ENCODE data around the gene MYO3A.
"Not testable (repeated sequence)": the region's sequence is repeated elsewhere in the genome, so short reads cannot be mapped to it uniquely, and the experiment has no call there.

The MYO3A gene

GRCh38 chr10:25972631-25973030, 38.6 kb downstream of the MYO3A start:
- in situ Hi-C loops (cut with HindIII; ENCODE audit: low sequenced_read_pairs), result no loop called here

GRCh38 chr10:25974897-25975459, 40.9 kb downstream of the MYO3A start:
- in situ Hi-C loops (cut with HindIII; ENCODE audit: low sequenced_read_pairs), result no loop called here

- in situ Hi-C loops (cut with HindIII; ENCODE audit: low sequenced_read_pairs), result no loop called here
These were observed 44.7 kb downstream of the MYO3A start for GRCh38 chr10:25978771-25979170.

- in situ Hi-C loops (cut with HindIII; ENCODE audit: low sequenced_read_pairs), result no loop called here
These were observed 48.1 kb downstream of the MYO3A start for GRCh38 chr10:25982107-25982506.

GRCh38 chr10:25988583-25988982, 54.6 kb downstream of the MYO3A start:
- in situ Hi-C loops (cut with HindIII; ENCODE audit: low sequenced_read_pairs), result no loop called here

- in situ Hi-C loops (cut with HindIII; ENCODE audit: low sequenced_read_pairs), result no loop called here
These were observed 55.9 kb downstream of the MYO3A start for GRCh38 chr10:25989951-25990350.

GRCh38 chr10:25999295-25999981, 65.4 kb downstream of the MYO3A start:
- in situ Hi-C loops (cut with HindIII; ENCODE audit: low sequenced_read_pairs), result no loop called here

- in situ Hi-C loops (cut with HindIII; ENCODE audit: low sequenced_read_pairs), result no loop called here
These were observed 66.9 kb downstream of the MYO3A start for GRCh38 chr10:26000971-26001370.

- in situ Hi-C loops (cut with HindIII; ENCODE audit: low sequenced_read_pairs), result not testable (repeated sequence)
These were observed 68.4 kb downstream of the MYO3A start for GRCh38 chr10:26002466-26002865.

- in situ Hi-C loops (cut with HindIII; ENCODE audit: low sequenced_read_pairs), result no loop called here
These were observed 81.1 kb downstream of the MYO3A start for GRCh38 chr10:26015092-26015491.

- in situ Hi-C loops (cut with HindIII; ENCODE audit: low sequenced_read_pairs), result no loop called here
These were observed 88.8 kb downstream of the MYO3A start for GRCh38 chr10:26022831-26023230.

GRCh38 chr10:26024303-26024702, 90.3 kb downstream of the MYO3A start:
- in situ Hi-C loops (cut with HindIII; ENCODE audit: low sequenced_read_pairs), result no loop called here

- in situ Hi-C loops (cut with HindIII; ENCODE audit: low sequenced_read_pairs), result no loop called here
These were observed 91.5 kb downstream of the MYO3A start for GRCh38 chr10:26025523-26025922.

- in situ Hi-C loops (cut with HindIII; ENCODE audit: low sequenced_read_pairs), result no loop called here
These were observed 95.8 kb downstream of the MYO3A start for GRCh38 chr10:26029858-26030257.

- in situ Hi-C loops (cut with HindIII; ENCODE audit: low sequenced_read_pairs), result no loop called here
These were observed 97.3 kb downstream of the MYO3A start for GRCh38 chr10:26031300-26031699.

GRCh38 chr10:26043469-26043868, 109.4 kb downstream of the MYO3A start:
- in situ Hi-C loops (cut with HindIII; ENCODE audit: low sequenced_read_pairs), result no loop called here

GRCh38 chr10:26044141-26044749, 110.2 kb downstream of the MYO3A start:
- in situ Hi-C loops (cut with HindIII; ENCODE audit: low sequenced_read_pairs), result no loop called here

GRCh38 chr10:26046073-26046700, 112.2 kb downstream of the MYO3A start:
- in situ Hi-C loops (cut with HindIII; ENCODE audit: low sequenced_read_pairs), result no loop called here

GRCh38 chr10:26048756-26049155, 114.7 kb downstream of the MYO3A start:
- in situ Hi-C loops (cut with HindIII; ENCODE audit: low sequenced_read_pairs), result no loop called here

- in situ Hi-C loops (cut with HindIII; ENCODE audit: low sequenced_read_pairs), result no loop called here
These were observed 118.3 kb downstream of the MYO3A start for GRCh38 chr10:26052326-26052725.

GRCh38 chr10:26057466-26057865, 123.4 kb downstream of the MYO3A start:
- in situ Hi-C loops (cut with HindIII; ENCODE audit: low sequenced_read_pairs), result no loop called here

- in situ Hi-C loops (cut with HindIII; ENCODE audit: low sequenced_read_pairs), result no loop called here
These were observed 130.1 kb downstream of the MYO3A start for GRCh38 chr10:26064106-26064505.
